K562 (cell line): Measurements from ENCODE around the gene EGLN1. TPM values are rescaled to one million over a fixed set of nuclear protein-coding genes. Genes with fewer than 3 reads are reported as not detected.

Experiments
- ATAC-seq: fragments of 200-7000 bp; cut with Tn5 transposase; 3 replicates; pipeline ENCODE4 v1.9.1; 2020; ENCODE audit warnings: moderate library complexity
- BruUV-seq: library from RNA; stranded (reverse); fragments of 400-500 nt; replicated peaks from 2 replicates; lab custom pipeline; 2021; lab: Mats Ljungman, UMichigan
- CTCF ChIA-PET: fragments of 300-600 bp; formaldehyde crosslinking; extraction: SDS; loops from one replicate; lab custom pipeline; 2021; ENCODE audit warnings: low intra/inter-chr PET ratio; lab: Yijun Ruan, JAX
- POLR2A ChIA-PET: fragments of 300-600, 350-650 bp; sonication (Branson Sonifier 250); formaldehyde crosslinking; extraction: SDS; loops from one replicate; lab custom pipeline; 2021; ENCODE audit warnings: antibody characterized with exemption, inconsistent platforms; lab: Yijun Ruan, JAX
- DNase-seq, 4 experiments: peaks; one replicate each; pipeline versions ENCODE4 v3.0.0 to v3.0.0-alpha.2; 2011 to 2018; ENCODE audit warnings: low spot score in 3 of 4, mixed read lengths in 3 of 4; ENCODE audit errors: extremely low read depth in 1 of 4
- FAIRE-seq: peaks from 2 replicates; lab custom pipeline; 2011; peaks lifted over from hg19 to GRCh38; lab: Jason Lieb, UNC
- H2AFZ ChIP-seq: 2 replicates; pipeline ENCODE4 v1.6.0; 2011; ENCODE audit warnings: low read depth, low read length, control low read depth, inconsistent platforms
- H3K27ac ChIP-seq: fragments of 200-600 bp; 3 replicates; pipeline ENCODE4 v1.8.0; 2011; ENCODE audit warnings: low read depth, mild to moderate bottlenecking, control low read depth, inconsistent platforms, low read length, moderate library complexity, mixed read lengths; ENCODE audit errors: extremely low read depth
- H3K27me3 ChIP-seq, 2 experiments: fragments of 300-600 bp in 1 of 2; 2 replicates in 1 of 2; 3 replicates in 1 of 2; pipeline versions ENCODE4 v1.6.0 to v1.8.0; 2011; ENCODE audit warnings: inconsistent platforms in 2 of 2, low read length in 2 of 2, mild to moderate bottlenecking in 1 of 2, mixed read lengths in 1 of 2, moderate library complexity in 1 of 2; ENCODE audit not compliant: control insufficient read depth in 2 of 2, insufficient read depth in 2 of 2
- H3K36me3 ChIP-seq: fragments of 300-600 bp; 3 replicates; pipeline ENCODE4 v1.8.0; 2011; ENCODE audit warnings: mild to moderate bottlenecking, low read length, inconsistent platforms; ENCODE audit not compliant: control insufficient read depth, insufficient read depth
- H3K4me1 ChIP-seq, 2 experiments: fragments of 200-600 bp in 1 of 2; replicated peaks in 1 of 2; 2 replicates in 1 of 2; 3 replicates in 1 of 2; pipeline versions ENCODE4 v1.5.1 to v1.8.0; 2011; ENCODE audit warnings: inconsistent platforms in 2 of 2, low read length in 2 of 2, mild to moderate bottlenecking in 1 of 2, mixed read lengths in 1 of 2, moderate library complexity in 1 of 2; ENCODE audit not compliant: control insufficient read depth in 2 of 2, insufficient read depth in 2 of 2
- H3K4me2 ChIP-seq: 2 replicates; pipeline ENCODE4 v1.6.1; 2011; ENCODE audit warnings: low read length, control low read depth, inconsistent platforms, mixed read lengths; ENCODE audit not compliant: insufficient read depth
- H3K4me3 ChIP-seq: fragments of 200-600 bp; sonication (generic), shearing (Covaris generic); 2 replicates; pipeline ENCODE4 v1.5.1; 2016; ENCODE audit warnings: control low read depth, inconsistent platforms
- H3K79me2 ChIP-seq: fragments of 200-600 bp; 3 replicates; pipeline ENCODE4 v1.8.0; 2011; ENCODE audit warnings: low read length, inconsistent platforms; ENCODE audit not compliant: control insufficient read depth, insufficient read depth
- H3K9ac ChIP-seq, 2 experiments: 2 replicates each; pipeline versions ENCODE4 v1.6.0 to v1.6.1; 2011; ENCODE audit warnings: low read depth in 2 of 2, low read length in 2 of 2, control low read depth in 1 of 2, inconsistent platforms in 1 of 2, mild to moderate bottlenecking in 1 of 2, mixed read lengths in 1 of 2; ENCODE audit not compliant: insufficient read depth in 1 of 2
- H3K9me1 ChIP-seq: one replicate; pipeline ENCODE4 v1.6.0; 2011; ENCODE audit warnings: inconsistent platforms, mild to moderate bottlenecking, low read length, moderate library complexity; ENCODE audit not compliant: control insufficient read depth, insufficient read depth
- H3K9me3 ChIP-seq: replicated peaks from 2 replicates; pipeline ENCODE4 v1.5.1; 2011; ENCODE audit warnings: low read depth, low read length, inconsistent platforms; ENCODE audit not compliant: control insufficient read depth, insufficient read depth
- H4K20me1 ChIP-seq: replicated peaks from 2 replicates; pipeline ENCODE4 v1.6.1; 2011; ENCODE audit warnings: low read length, inconsistent platforms, mixed read lengths; ENCODE audit not compliant: control insufficient read depth, insufficient read depth
- ELK3 ChIP-seq: fragments of 450-650 bp; formaldehyde crosslinking; IDR thresholded peaks from 2 replicates; pipeline ENCODE4 v1.4.0; 2020; ENCODE audit warnings: mild to moderate bottlenecking
- ETS2 ChIP-seq: IDR thresholded peaks from 2 replicates; pipeline ENCODE4 v1.6.1; 2016; ENCODE audit warnings: borderline replicate concordance, missing genetic modification characterization, mild to moderate bottlenecking, moderate library complexity, missing compliant biosample characterization; ENCODE audit not compliant: poor library complexity, severe bottlenecking
- GABPA ChIP-seq: fragments of 200-800 bp; sonication (Bioruptor generic); conservative IDR thresholded peaks from 2 replicates; pipeline ENCODE4 v1.6.1; 2016; ENCODE audit warnings: low read depth, missing genetic modification characterization, missing compliant biosample characterization
- HDAC6 ChIP-seq: IDR thresholded peaks from 2 replicates; pipeline ENCODE4 v1.6.1; 2012; ENCODE audit warnings: low read depth, mild to moderate bottlenecking, control low read depth, inconsistent platforms, low read length, moderate library complexity
- JUN ChIP-seq, 2 experiments: sonication (generic) in 1 of 2; formaldehyde crosslinking in 1 of 2; IDR thresholded peaks; 2 replicates each; pipeline versions ENCODE4 v1.6.1 to v1.8.0; 2012 to 2022; ENCODE audit warnings: borderline replicate concordance in 2 of 2, mild to moderate bottlenecking in 2 of 2, improper control_type of control experiment in 1 of 2, low read depth in 1 of 2, low read length in 1 of 2, missing genetic modification reagents in 1 of 2
- MTA2 ChIP-seq: fragments of 450-650 bp; IDR thresholded peaks from 2 replicates; pipeline ENCODE4 v1.6.1; 2016; ENCODE audit warnings: low read depth
- PHTF2 ChIP-seq: fragments of 250-450 bp; sonication (Bioruptor Pico); IDR thresholded peaks from 2 replicates; pipeline ENCODE4 v1.5.0; 2021; ENCODE audit warnings: mild to moderate bottlenecking
- SIX5 ChIP-seq, 2 experiments: IDR thresholded peaks; 2 replicates each; pipeline ENCODE4 v1.6.1; 2011; ENCODE audit warnings: low read length in 2 of 2, borderline replicate concordance in 1 of 2, low read depth in 1 of 2, mild to moderate bottlenecking in 1 of 2, moderate library complexity in 1 of 2; ENCODE audit not compliant: insufficient read depth in 1 of 2
- WGBS: fragments of 100-300 bp; shearing (Covaris generic); methylation state at CpG from one replicate; pipeline ENCODE4 v1.1.6; 2016; ENCODE audit warnings: low coverage, mixed read lengths; ENCODE audit not compliant: insufficient coverage; ENCODE audit errors: missing lambda C conversion rate; 5-methylcytosine and 5-hydroxymethylcytosine counted together
- in situ Hi-C: fragments of 300-500 bp; cut with MboI; formaldehyde crosslinking; loops from 4 replicates; pipeline ENCODE4 v1.15.0; 2018; ENCODE audit warnings: inconsistent platforms, mixed read lengths
- intact Hi-C: fragments of 100-400 bp; cut with micrococcal nuclease; formaldehyde crosslinking; loops from 2 replicates; pipeline ENCODE4 v1.14.2; 2022
- polyA plus RNA-seq, 8 experiments: library from polyadenylated mRNA; depleted of rRNA in 4 of 8; stranded (reverse) in 5 of 8; unstranded in 3 of 8; fragments of >200 nt; fragmentation: Nextera tagmentation in 2 of 8; fragmentation: Illumina TruSeq in 1 of 8; extraction: Ambion mirVana in 2 of 8; extraction: Trizol in 1 of 8; gene quantifications; 2 replicates each; pipeline versions ENCODE4 v1.2.1 to v1.2.3, GENCODE V29; 2011 to 2014; ENCODE audit warnings: inconsistent platforms in 1 of 8, missing spikeins in 1 of 8
- total RNA-seq, 7 experiments: library from RNA; depleted of rRNA in 6 of 7; stranded (reverse); fragments of >200 nt in 6 of 7; fragmentation: Illumina TruSeq in 2 of 7; extraction: Trizol in 2 of 7; gene quantifications; 2 replicates each; pipeline versions ENCODE4 v1.2.1 to v1.2.3, GENCODE V29; 2011 to 2021; ENCODE audit warnings: low replicate concordance in 1 of 7

The EGLN1 gene
- total and polyA plus RNA-seq, 9 of the 15 experiments (the other 6 are each of a cell fraction or from before 2014, with no cell fraction given) = 5.2 to 54.3 (median 24.6) TPM

DNA sequence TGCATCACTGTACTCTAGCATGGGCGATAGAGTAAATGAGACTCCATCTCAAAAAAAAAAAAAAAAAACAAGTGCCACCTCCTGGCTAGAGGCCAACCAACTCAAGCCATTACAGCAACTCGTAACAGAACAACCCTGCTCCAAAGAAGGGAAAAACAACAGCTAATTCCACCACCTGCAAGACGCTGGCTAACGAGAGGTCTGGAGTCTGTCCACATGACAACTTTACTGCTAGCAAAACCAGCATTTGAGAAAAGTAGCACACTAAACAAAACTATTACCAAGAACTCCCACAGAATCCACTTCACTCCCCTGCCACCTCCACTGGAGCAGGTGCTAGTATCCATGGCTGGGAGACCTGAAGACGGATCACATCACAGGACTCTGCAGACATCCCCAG is 24.1 kb upstream of the EGLN1 start:
- H3K27ac ChIP-seq = no peak overlapping the region
- ChIA-PET POLR2A (interaction anchor here (0.8 kb wide), 1 partner anchor 25 kb away, joined by 3 read pairs; no protein-coding TSS in a partner anchor), CTCF (no interaction called here)
- peaks cover 3 to 14% of the 10 kb centered on the region in 2 experiments; a peak in 3 of 5 replicates for H3K27me3 ChIP-seq
- TF ChIP-seq MTA2 (no peak), ETS2 (tag) (no peak), ELK3 (no peak), PHTF2 (CRISPR knock-in tag) (no peak), SIX5 (IDR thresholded peaks at IDR 0.05; ENCODE audit: borderline replicate concordance in 1 of 2, insufficient read depth in 1 of 2, low read depth in 1 of 2, low read length in 2 of 2) (no peak), JUN (IDR thresholded peaks at IDR 0.05; ENCODE audit: borderline replicate concordance, low read depth, low read length) (no peak), JUN (CRISPR knock-in tag; IDR thresholded peaks at IDR 0.05; ENCODE audit: borderline replicate concordance) (no peak), GABPA (no peak), HDAC6 (no peak)
- FAIRE-seq (no peak), DNase-seq (no peak), ATAC-seq (no peak)
- H3K4me1 ChIP-seq = peaks cover 0 to 13% of the 10 kb centered on the region in 2 experiments; a peak in 3 of 5 replicates
- H3K9me1 ChIP-seq = no peaks in the 10 kb centered on the region
- H3K79me2 ChIP-seq = no peaks in the 10 kb centered on the region
- H3K4me3 ChIP-seq = no peak overlapping the region
- BruUV-seq = no TSS peak
- H3K4me2 ChIP-seq = no peak overlapping the region
- intact Hi-C loops = no loop called here
- no peaks in the 10 kb centered on the region for H3K36me3 ChIP-seq
- H4K20me1 ChIP-seq = no peaks in the 10 kb centered on the region
- no peaks in the 10 kb centered on the region for H3K9me3 ChIP-seq
- H2AFZ ChIP-seq = no peak overlapping the region
- in situ Hi-C loops = no loop called here
- 0% methylated on average over 2 of the region's 5 CpGs for WGBS
- H3K9ac ChIP-seq = no peak overlapping the region
